Measurements from ENCODE around the gene BBOF1. TPM values are rescaled to one million over a fixed set of nuclear protein-coding genes. Genes with fewer than 3 reads are reported as not detected.
A peak's percentile ranks its signal among the peaks of the same experiment; 100 is the strongest.

BBOF1 gene
- total RNA-seq, 6 experiments from 2014 or later, result 0.81 to 3.3 (median 1.3) TPM

GRCh38 chr14:74035556-74035955 lies 16.4 kb downstream of the BBOF1 start:
- no peaks in the 10 kb centered on the region for H3K27me3 ChIP-seq
- no peak overlapping the region for H3K4me3 ChIP-seq
- DNase-seq (no peak), ATAC-seq (no peak)
- intact Hi-C loops (cut with DNase I), result no loop called here
- H3K27ac ChIP-seq, result no peak overlapping the region
- no peaks in the 10 kb centered on the region for H3K36me3 ChIP-seq
- H3K9me3 ChIP-seq, result no peaks in the 10 kb centered on the region
- no peaks in the 10 kb centered on the region for H3K4me1 ChIP-seq
- TF ChIP-seq CTCF (IDR thresholded peaks at IDR 0.05) (no peak), POLR2A (IDR thresholded peaks at IDR 0.05) (no peak)
- WGBS (ENCODE audit: insufficient coverage, low coverage, low lambda C conversion rate, missing lambda C conversion rate), result 81% methylated on average over 3 of the region's 4 CpGs

GRCh38 chr14:74038020-74038859 lies 19.1 kb downstream of the BBOF1 start:
- WGBS (ENCODE audit: insufficient coverage, low coverage, low lambda C conversion rate, missing lambda C conversion rate), result 45% methylated on average over 2 of the region's 3 CpGs
- TF ChIP-seq POLR2A (IDR thresholded peaks at IDR 0.05) (no peak), CTCF (IDR thresholded peaks at IDR 0.05) (peak; percentile 71 to 78 (median 72))
- Histone ChIP-seq H3K4me3 (no peak overlapping the region), H3K27me3 (no peaks in the 10 kb centered on the region), H3K9me3 (no peaks in the 10 kb centered on the region), H3K36me3 (no peaks in the 10 kb centered on the region), H3K4me1 (no peaks in the 10 kb centered on the region), H3K27ac (no peak overlapping the region)
- ATAC-seq (peak; percentile 60 to 81 (median 78)), DNase-seq (no peak)
- intact Hi-C loops (cut with DNase I), result no loop called here

GRCh38 chr14:74042296-74042695 lies 23.1 kb downstream of the BBOF1 start:
- ATAC-seq, result no peak
- Histone ChIP-seq H3K4me3 (no peak overlapping the region), H3K9me3 (no peaks in the 10 kb centered on the region), H3K27ac (no peak overlapping the region), H3K4me1 (no peaks in the 10 kb centered on the region), H3K27me3 (no peaks in the 10 kb centered on the region), H3K36me3 (no peaks in the 10 kb centered on the region)
- DNase-seq, result no peak
- TF ChIP-seq POLR2A (IDR thresholded peaks at IDR 0.05), result no peak
- intact Hi-C loops (cut with DNase I), result no loop called here
- 25% methylated on average over 2 of the region's 2 CpGs for WGBS (ENCODE audit: insufficient coverage, low coverage, low lambda C conversion rate, missing lambda C conversion rate)

- intact Hi-C loops (cut with DNase I), result no loop called here
- H3K36me3 ChIP-seq, result no peaks in the 10 kb centered on the region
- H3K9me3 ChIP-seq, result no peaks in the 10 kb centered on the region
- H3K27me3 ChIP-seq, result no peaks in the 10 kb centered on the region
- 93% methylated on average over 3 of the region's 4 CpGs for whole genome bisulfite sequencing (ENCODE audit: insufficient coverage, low coverage, low lambda C conversion rate, missing lambda C conversion rate)
- ATAC-seq (no peak), DNase-seq (no peak)
- TF ChIP-seq POLR2A (IDR thresholded peaks at IDR 0.05) (no peak), CTCF (IDR thresholded peaks at IDR 0.05) (no peak)
- H3K27ac ChIP-seq, result no peak overlapping the region
- H3K4me1 ChIP-seq, result no peaks in the 10 kb centered on the region
- H3K4me3 ChIP-seq, result no peak overlapping the region
Observed at GRCh38 chr14:74045522-74045921, 26.4 kb downstream of the BBOF1 start.

GRCh38 chr14:74048281-74048680 lies 29.1 kb downstream of the BBOF1 start:
- H3K4me3 ChIP-seq, result no peak overlapping the region
- DNase-seq, result no peak
- no peaks in the 10 kb centered on the region for H3K9me3 ChIP-seq
- TF ChIP-seq POLR2A (IDR thresholded peaks at IDR 0.05) (no peak), CTCF (IDR thresholded peaks at IDR 0.05) (no peak)
- intact Hi-C loops (cut with DNase I), result no loop called here
- no peak overlapping the region for H3K27ac ChIP-seq
- no peaks in the 10 kb centered on the region for H3K4me1 ChIP-seq
- WGBS (ENCODE audit: insufficient coverage, low coverage, low lambda C conversion rate, missing lambda C conversion rate), result 64% methylated on average over 2 of the region's 3 CpGs
- no peak for ATAC-seq
- no peaks in the 10 kb centered on the region for H3K27me3 ChIP-seq
- no peaks in the 10 kb centered on the region for H3K36me3 ChIP-seq

Measured in right lobe of liver (tissue), 6 donors.